CD14-positive monocyte (primary cell): ENCODE measurements around the gene RBM28. TPM values are rescaled to one million over a fixed set of nuclear protein-coding genes. Genes with fewer than 3 reads are reported as not detected.

Experiments used
- DNase-seq, 3 donors: peaks; one replicate each; pipeline ENCODE4 v3.0.0-alpha.2; 2011 to 2022
- H2AFZ ChIP-seq: 2 replicates; pipeline ENCODE4 v1.6.0; 2012; ENCODE audit warnings: mild to moderate bottlenecking, low read depth, low read length, inconsistent platforms; ENCODE audit not compliant: insufficient read depth, poor library complexity, severe bottlenecking
- H3K27ac ChIP-seq, 2 donors: 1 replicate in 1 of 2; 2 replicates in 1 of 2; pipeline ENCODE4 v1.5.1; 2012 to 2013; ENCODE audit warnings: low read length in 2 of 2, control low read depth in 1 of 2, inconsistent platforms in 1 of 2, low read depth in 1 of 2, mild to moderate bottlenecking in 1 of 2
- H3K27me3 ChIP-seq, 2 donors: one replicate each; pipeline versions ENCODE4 v1.6.0 to v1.6.1; 2011 to 2013; ENCODE audit warnings: low read length in 2 of 2; ENCODE audit not compliant: control insufficient read depth in 2 of 2, insufficient read depth in 2 of 2
- H3K36me3 ChIP-seq, 2 donors: replicated peaks in 1 of 2; 1 replicate in 1 of 2; 2 replicates in 1 of 2; pipeline versions ENCODE4 v1.5.1 to v1.6.1; 2012 to 2013; ENCODE audit warnings: low read length in 2 of 2, control low read depth in 1 of 2, inconsistent platforms in 1 of 2, mild to moderate bottlenecking in 1 of 2; ENCODE audit not compliant: insufficient read depth in 2 of 2, control insufficient read depth in 1 of 2
- H3K4me1 ChIP-seq, 2 donors: 1 replicate in 1 of 2; 2 replicates in 1 of 2; pipeline versions ENCODE4 v1.5.1 to v1.6.1; 2012 to 2013; ENCODE audit warnings: low read length in 2 of 2, control low read depth in 1 of 2, inconsistent platforms in 1 of 2, mild to moderate bottlenecking in 1 of 2, moderate library complexity in 1 of 2; ENCODE audit not compliant: insufficient read depth in 2 of 2, control insufficient read depth in 1 of 2
- H3K4me2 ChIP-seq: replicated peaks from 2 replicates; pipeline ENCODE3; 2012; ENCODE audit warnings: low read length, moderate library complexity, mild to moderate bottlenecking; ENCODE audit not compliant: poor library complexity, severe bottlenecking; ENCODE audit errors: extremely low read depth
- H3K4me3 ChIP-seq, 3 experiments: fragments of 200-600 bp in 1 of 3; sonication (generic) in 1 of 3; replicated peaks in 1 of 3; 1 replicate in 2 of 3; 2 replicates in 1 of 3; pipeline ENCODE4 v1.5.1; 2011 to 2013; ENCODE audit warnings: low read length in 3 of 3, mild to moderate bottlenecking in 3 of 3, control low read depth in 2 of 3, low read depth in 2 of 3, inconsistent platforms in 1 of 3, moderate library complexity in 1 of 3
- H3K79me2 ChIP-seq: 2 replicates; pipeline ENCODE4 v1.6.0; 2012; ENCODE audit warnings: mild to moderate bottlenecking, control low read depth, inconsistent platforms, low read length, moderate library complexity; ENCODE audit not compliant: insufficient read depth
- H3K9ac ChIP-seq: 2 replicates; pipeline ENCODE4 v1.6.0; 2017; ENCODE audit warnings: low read length, mild to moderate bottlenecking; ENCODE audit not compliant: insufficient read depth, poor library complexity, severe bottlenecking
- H3K9me3 ChIP-seq, 2 donors: replicated peaks in 1 of 2; 1 replicate in 1 of 2; 2 replicates in 1 of 2; pipeline versions ENCODE4 v1.5.1 to v1.6.1; 2012 to 2013; ENCODE audit warnings: low read length in 2 of 2, control low read depth in 1 of 2; ENCODE audit not compliant: control insufficient read depth in 1 of 2, insufficient read depth in 1 of 2
- H4K20me1 ChIP-seq: 2 replicates; pipeline ENCODE4 v1.6.0; 2012; ENCODE audit warnings: mild to moderate bottlenecking, low read length, control low read depth, moderate library complexity; ENCODE audit not compliant: insufficient read depth
- H3K27ac Mint-ChIP-seq, 7 donors: one replicate each; pipeline ENCODE4 v1.8.0; 2020; ENCODE audit warnings: mild to moderate bottlenecking in 7 of 7, mixed read lengths in 7 of 7, moderate library complexity in 6 of 7, inconsistent platforms in 2 of 7
- H3K27me3 Mint-ChIP-seq, 3 donors: one replicate each; pipeline ENCODE4 v1.8.0; 2021 to 2022; ENCODE audit warnings: low read depth in 3 of 3, mild to moderate bottlenecking in 3 of 3, mixed read lengths in 3 of 3, moderate library complexity in 3 of 3, inconsistent platforms in 1 of 3
- H3K36me3 Mint-ChIP-seq, 2 donors: one replicate each; pipeline ENCODE4 v1.8.0; 2020; ENCODE audit warnings: mixed read lengths in 2 of 2, inconsistent platforms in 1 of 2, mild to moderate bottlenecking in 1 of 2
- H3K4me1 Mint-ChIP-seq: one replicate; pipeline ENCODE4 v1.8.0; 2020; ENCODE audit warnings: mild to moderate bottlenecking, mixed read lengths
- H3K4me3 Mint-ChIP-seq, 2 donors: one replicate each; pipeline ENCODE4 v1.8.0; 2020; ENCODE audit warnings: mild to moderate bottlenecking in 2 of 2, mixed read lengths in 2 of 2, moderate library complexity in 1 of 2
- H3K9me3 Mint-ChIP-seq, 7 donors: one replicate each; pipeline ENCODE4 v1.8.0; 2020 to 2022; ENCODE audit warnings: mixed read lengths in 7 of 7, mild to moderate bottlenecking in 6 of 7, moderate library complexity in 6 of 7, inconsistent platforms in 2 of 7
- CTCF ChIP-seq: fragments of 200-600 bp; IDR thresholded peaks from one replicate; pipeline ENCODE4 v1.8.0; 2022; ENCODE audit warnings: antibody characterized with exemption, mild to moderate bottlenecking
- WGBS: methylation state at CpG from one replicate; pipeline ENCODE4 v1.1.5; 2013; ENCODE audit warnings: missing lambda C conversion rate; ENCODE audit not compliant: insufficient coverage; 5-methylcytosine and 5-hydroxymethylcytosine counted together
- intact Hi-C, 2 donors: fragments of 100-400 bp; cut with micrococcal nuclease; formaldehyde crosslinking; loops; one replicate each; pipeline versions ENCODE4 v1.15.0 to v1.15.1; 2023
- polyA plus RNA-seq, 3 donors: library from polyadenylated mRNA; depleted of rRNA in 1 of 3; unstranded in 2 of 3; stranded (reverse) in 1 of 3; fragments of 300-500 nt in 2 of 3; fragments of >200 nt in 1 of 3; fragmentation: Illumina TruSeq in 2 of 3; gene quantifications; 1 replicate in 2 of 3; 2 replicates in 1 of 3; pipeline ENCODE4 v1.2.3, GENCODE V29; 2012 to 2021

The RBM28 gene
- polyA plus RNA-seq, 3 donors: 4.0 to 14.4 (median 4.9) TPM

- intact Hi-C loops: no loop called here
- Mint-ChIP-seq H3K27ac (no peak overlapping the region), H3K36me3 (no peaks in the 10 kb centered on the region), H3K4me3 (no peak overlapping the region), H3K9me3 (peaks cover 5 to 15% (median 8%) of the 10 kb centered on the region in 7 donors), H3K4me1 (peaks cover 31% of the 10 kb centered on the region), H3K27me3 (peaks cover 7 to 24% (median 20%) of the 10 kb centered on the region in 3 donors)
- no peak overlapping the region for H3K27ac ChIP-seq
- H3K9me3 ChIP-seq: peaks cover 6 to 7% of the 10 kb centered on the region in 2 donors
- H2AFZ ChIP-seq: no peak overlapping the region
- WGBS: 92% methylated on average over 3 of the region's 4 CpGs
- no peak overlapping the region for H3K4me3 ChIP-seq
- H3K9ac ChIP-seq: no peak overlapping the region
- TF ChIP-seq CTCF: no peak
- no peaks in the 10 kb centered on the region for H4K20me1 ChIP-seq
- DNase-seq: no peak
- H3K4me2 ChIP-seq: no peak overlapping the region
- H3K4me1 ChIP-seq: peaks cover 18 to 19% of the 10 kb centered on the region in 2 donors
- H3K36me3 ChIP-seq: no peaks in the 10 kb centered on the region
- H3K79me2 ChIP-seq: no peaks in the 10 kb centered on the region
- H3K27me3 ChIP-seq: peaks cover 0 to 20% of the 10 kb centered on the region in 2 donors
Observed at GRCh38 chr7:128274246-128274883, 69.3 kb downstream of the RBM28 start.

- DNase-seq: no peak
- H3K4me3 Mint-ChIP-seq: peak overlapping the region; percentile 76 to 90
- H3K36me3 Mint-ChIP-seq: no peaks in the 10 kb centered on the region
- Histone ChIP-seq H3K4me2 (peak overlapping the region; percentile 91), H3K27ac (no peak overlapping the region), H3K79me2 (no peaks in the 10 kb centered on the region), H4K20me1 (no peaks in the 10 kb centered on the region), H2AFZ (peak overlapping the region; percentile 88), H3K4me1 (peaks cover 18 to 19% of the 10 kb centered on the region in 2 donors), H3K9ac (peak overlapping the region; percentile 64), H3K9me3 (peaks cover 0 to 6% of the 10 kb centered on the region in 2 donors), H3K27me3 (peaks cover 0 to 20% of the 10 kb centered on the region in 2 donors), H3K36me3 (no peaks in the 10 kb centered on the region), H3K4me3 (peak overlapping the region; percentile 29 to 76 (median 45))
- no peak overlapping the region for H3K27ac Mint-ChIP-seq
- intact Hi-C loops: no loop called here
- H3K9me3 Mint-ChIP-seq: peaks cover 0 to 6% (median 2%) of the 10 kb centered on the region in 7 donors
- peaks cover 32% of the 10 kb centered on the region for H3K4me1 Mint-ChIP-seq
- TF ChIP-seq CTCF: no peak
- peaks cover 7 to 28% (median 20%) of the 10 kb centered on the region in 3 donors for H3K27me3 Mint-ChIP-seq
- WGBS: 20% methylated on average over 19 of the region's 30 CpGs
Observed at GRCh38 chr7:128271942-128272481, 71.7 kb downstream of the RBM28 start.
